IPS-NIHi7 (cell line): ENCODE measurements around the gene PIN4.
A peak's percentile ranks its signal among the peaks of the same experiment; 100 is the strongest.
"Not testable (repeated sequence)": the region's sequence is repeated elsewhere in the genome, so short reads cannot be mapped to it uniquely, and the experiment has no call there.

ENCODE experiments used
- DNase-seq: peaks from one replicate; pipeline ENCODE4 v3.0.0; 2012; ENCODE audit warnings: mixed read lengths; ENCODE audit errors: extremely low spot score

Gene PIN4

GRCh38 chrX:72201836-72202536, 20.4 kb downstream of the PIN4 start:
- DNase-seq, result no peak

GRCh38 chrX:72202792-72203401, 21.3 kb downstream of the PIN4 start:
- no peak for DNase-seq

- DNase-seq, result no peak
Observed at GRCh38 chrX:72203421-72203820, 21.9 kb downstream of the PIN4 start.

GRCh38 chrX:72205706-72206105, 24.1 kb downstream of the PIN4 start:
- no peak for DNase-seq

- no peak for DNase-seq
Observed at GRCh38 chrX:72207366-72207765, 25.8 kb downstream of the PIN4 start.

GRCh38 chrX:72208126-72208800, 26.7 kb downstream of the PIN4 start:
- DNase-seq, result no peak

- no peak for DNase-seq
Observed at GRCh38 chrX:72216973-72217372, 35.4 kb downstream of the PIN4 start.

GRCh38 chrX:72220375-72220774, 38.8 kb downstream of the PIN4 start:
- not testable (repeated sequence) for DNase-seq

GRCh38 chrX:72230290-72230689, 48.7 kb downstream of the PIN4 start:
- DNase-seq, result no peak

- no peak for DNase-seq
Observed at GRCh38 chrX:72236841-72237240, 55.3 kb downstream of the PIN4 start.

- DNase-seq, result no peak
Observed at GRCh38 chrX:72238183-72238582, 56.6 kb downstream of the PIN4 start.

- DNase-seq, result peak; percentile 93
Observed at GRCh38 chrX:72238721-72239475, 57.3 kb downstream of the PIN4 start, which contains the start of gene ERCC6L. Gene ERCC6L (minus strand): TSS chrX:72239027. CDS start chrX:72238911, 116 bp downstream.

GRCh38 chrX:72240976-72241375, 59.4 kb downstream of the PIN4 start:
- no peak for DNase-seq

GRCh38 chrX:72243472-72243871, 61.9 kb downstream of the PIN4 start:
- no peak for DNase-seq

GRCh38 chrX:72245461-72246089, 64.0 kb downstream of the PIN4 start:
- peak; percentile 69 for DNase-seq

- no peak for DNase-seq
Observed at GRCh38 chrX:72247206-72247942, 65.8 kb downstream of the PIN4 start.
